ENCODE measurements around the gene INCA1.

The INCA1 gene

GRCh38 chr17:5011928-5012327, 14.6 kb upstream of the INCA1 start:
- DNase-seq (ENCODE audit: low spot score), result no peak

- no peak for DNase-seq (ENCODE audit: low spot score)
These were observed 6.0 kb upstream of the INCA1 start for GRCh38 chr17:5003214-5003867.

GRCh38 chr17:5002121-5002788, 4.9 kb upstream of the INCA1 start:
- no peak for DNase-seq (ENCODE audit: low spot score)

- DNase-seq (ENCODE audit: low spot score), result no peak
These were observed 2.9 kb upstream of the INCA1 start for GRCh38 chr17:5000237-5000639.

GRCh38 chr17:4999430-5000093, 2.2 kb upstream of the INCA1 start:
- DNase-seq (ENCODE audit: low spot score), result no peak

- no peak for DNase-seq (ENCODE audit: low spot score)
These were observed 1.6 kb upstream of the INCA1 start for GRCh38 chr17:4998732-4999429.

- DNase-seq (ENCODE audit: low spot score), result no peak
These were observed 857 bp upstream of the INCA1 start for GRCh38 chr17:4998027-4998731.

- no peak for DNase-seq (ENCODE audit: low spot score)
These were observed 3.2 kb downstream of the INCA1 start for GRCh38 chr17:4994081-4994595.

- DNase-seq (ENCODE audit: low spot score), result no peak
These were observed 9.4 kb downstream of the INCA1 start for GRCh38 chr17:4987767-4988567.

GRCh38 chr17:4986951-4987766, 10.2 kb downstream of the INCA1 start, which contains the start of gene CAMTA2:
Gene CAMTA2 (minus strand): TSS chr17:4987675. CDS start chr17:4986222, 1,453 bp downstream.
- DNase-seq (ENCODE audit: low spot score), result peak; percentile 64

GRCh38 chr17:4986403-4986802, 10.9 kb downstream of the INCA1 start:
- no peak for DNase-seq (ENCODE audit: low spot score)

GRCh38 chr17:4982305-4982704, 15.0 kb downstream of the INCA1 start:
- no peak for DNase-seq (ENCODE audit: low spot score)

GRCh38 chr17:4980644-4981216, 16.6 kb downstream of the INCA1 start:
- DNase-seq (ENCODE audit: low spot score), result peak; percentile 56

- DNase-seq (ENCODE audit: low spot score), result no peak
These were observed 18.6 kb downstream of the INCA1 start for GRCh38 chr17:4978726-4979125.

GRCh38 chr17:4974115-4974670, 23.1 kb downstream of the INCA1 start:
- DNase-seq (ENCODE audit: low spot score), result no peak

GRCh38 chr17:4973256-4974114, 23.8 kb downstream of the INCA1 start:
- DNase-seq (ENCODE audit: low spot score), result no peak

- DNase-seq (ENCODE audit: low spot score), result no peak
These were observed 24.6 kb downstream of the INCA1 start for GRCh38 chr17:4972752-4973151.

GRCh38 chr17:4972322-4972721, 25.0 kb downstream of the INCA1 start:
- DNase-seq (ENCODE audit: low spot score), result no peak
